ENCODE data around the gene KCNA3.
A peak's percentile ranks its signal among the peaks of the same experiment; 100 is the strongest.

The KCNA3 gene

GRCh38 chr1:110638058-110638457, 36.7 kb downstream of the KCNA3 start:
- DNase-seq (ENCODE audit: low spot score): no peak

GRCh38 chr1:110637475-110637874, 37.3 kb downstream of the KCNA3 start:
- no peak for DNase-seq (ENCODE audit: low spot score)

- no peak for DNase-seq (ENCODE audit: low spot score)
Observed at GRCh38 chr1:110636149-110636935, 38.4 kb downstream of the KCNA3 start.

- no peak for DNase-seq (ENCODE audit: low spot score)
Observed at GRCh38 chr1:110635434-110635833, 39.3 kb downstream of the KCNA3 start.

- DNase-seq (ENCODE audit: low spot score): no peak
Observed at GRCh38 chr1:110634455-110635311, 40.1 kb downstream of the KCNA3 start.

- no peak for DNase-seq (ENCODE audit: low spot score)
Observed at GRCh38 chr1:110634086-110634454, 40.7 kb downstream of the KCNA3 start.

GRCh38 chr1:110633646-110634030, 41.1 kb downstream of the KCNA3 start:
- no peak for DNase-seq (ENCODE audit: low spot score)

- DNase-seq (ENCODE audit: low spot score): no peak
Observed at GRCh38 chr1:110631836-110632620, 42.7 kb downstream of the KCNA3 start.

GRCh38 chr1:110630839-110631663, 43.7 kb downstream of the KCNA3 start:
- DNase-seq (ENCODE audit: low spot score): peak; percentile 63

- no peak for DNase-seq (ENCODE audit: low spot score)
Observed at GRCh38 chr1:110628323-110629105, 46.2 kb downstream of the KCNA3 start.

- no peak for DNase-seq (ENCODE audit: low spot score)
Observed at GRCh38 chr1:110627764-110628163, 47.0 kb downstream of the KCNA3 start.

- no peak for DNase-seq (ENCODE audit: low spot score)
Observed at GRCh38 chr1:110626889-110627288, 47.9 kb downstream of the KCNA3 start.
